ENCODE results near the gene SSR4. TPM values are rescaled to one million over a fixed set of nuclear protein-coding genes. Genes with fewer than 3 reads are reported as not detected.

The SSR4 gene
- total RNA-seq, 2 experiments from 2014 or later = 190 to 191 TPM

GRCh38 chrX:153797415-153798015, 3.0 kb downstream of the SSR4 start:
- H3K4me1 Mint-ChIP-seq = peaks cover 17% of the 10 kb centered on the region
- CTCF ChIA-PET = no interaction called here
- no peaks in the 10 kb centered on the region for H3K27me3 Mint-ChIP-seq
- no peak for ATAC-seq
- DNase-seq = no peak
- no peaks in the 10 kb centered on the region for H3K9me3 Mint-ChIP-seq (ENCODE audit: low read depth)
- H3K4me3 Mint-ChIP-seq = no peak overlapping the region
- H3K27ac Mint-ChIP-seq = no peak overlapping the region
- H3K36me3 Mint-ChIP-seq = peaks cover 10% of the 10 kb centered on the region

- CTCF ChIA-PET = no interaction called here
- Mint-ChIP-seq H3K27ac (no peak overlapping the region), H3K4me3 (no peak overlapping the region), H3K4me1 (peaks cover 11% of the 10 kb centered on the region), H3K9me3 (ENCODE audit: low read depth) (no peaks in the 10 kb centered on the region), H3K36me3 (peaks cover 9% of the 10 kb centered on the region), H3K27me3 (no peaks in the 10 kb centered on the region)
- no peak for ATAC-seq
- DNase-seq = no peak
These were observed 4.9 kb downstream of the SSR4 start for GRCh38 chrX:153799326-153799725.

- Mint-ChIP-seq H3K4me1 (peaks cover 11% of the 10 kb centered on the region), H3K27ac (no peak overlapping the region), H3K27me3 (no peaks in the 10 kb centered on the region), H3K36me3 (peaks cover 9% of the 10 kb centered on the region), H3K9me3 (ENCODE audit: low read depth) (no peaks in the 10 kb centered on the region), H3K4me3 (no peak overlapping the region)
- DNase-seq = no peak
- ATAC-seq = no peak
- CTCF ChIA-PET = no interaction called here
These were observed 5.8 kb downstream of the SSR4 start for GRCh38 chrX:153800177-153800722.

GRCh38 chrX:153800746-153801145, 6.3 kb downstream of the SSR4 start:
- Mint-ChIP-seq H3K36me3 (peaks cover 9% of the 10 kb centered on the region), H3K9me3 (ENCODE audit: low read depth) (no peaks in the 10 kb centered on the region), H3K4me3 (no peak overlapping the region), H3K4me1 (peaks cover 11% of the 10 kb centered on the region), H3K27me3 (no peaks in the 10 kb centered on the region), H3K27ac (no peak overlapping the region)
- CTCF ChIA-PET = no interaction called here
- ATAC-seq = no peak
- no peak for DNase-seq

GRCh38 chrX:153801669-153802068, 7.2 kb downstream of the SSR4 start:
- H3K4me3 Mint-ChIP-seq = no peak overlapping the region
- no peaks in the 10 kb centered on the region for H3K27me3 Mint-ChIP-seq
- H3K27ac Mint-ChIP-seq = no peak overlapping the region
- H3K4me1 Mint-ChIP-seq = peaks cover 1% of the 10 kb centered on the region
- peaks cover 4% of the 10 kb centered on the region for H3K36me3 Mint-ChIP-seq
- H3K9me3 Mint-ChIP-seq (ENCODE audit: low read depth) = no peaks in the 10 kb centered on the region
- DNase-seq (no peak), ATAC-seq (no peak)
- CTCF ChIA-PET = no interaction called here

- no peaks in the 10 kb centered on the region for H3K4me1 Mint-ChIP-seq
- H3K27me3 Mint-ChIP-seq = no peaks in the 10 kb centered on the region
- no peaks in the 10 kb centered on the region for H3K36me3 Mint-ChIP-seq
- ATAC-seq (no peak), DNase-seq (no peak)
- H3K9me3 Mint-ChIP-seq (ENCODE audit: low read depth) = no peaks in the 10 kb centered on the region
- H3K4me3 Mint-ChIP-seq = no peak overlapping the region
- CTCF ChIA-PET = no interaction called here
- H3K27ac Mint-ChIP-seq = no peak overlapping the region
These were observed 8.1 kb downstream of the SSR4 start for GRCh38 chrX:153802513-153803045.

GRCh38 chrX:153803211-153804099, 9.0 kb downstream of the SSR4 start:
- Mint-ChIP-seq H3K4me1 (no peaks in the 10 kb centered on the region), H3K36me3 (no peaks in the 10 kb centered on the region), H3K9me3 (ENCODE audit: low read depth) (no peaks in the 10 kb centered on the region), H3K4me3 (no peak overlapping the region), H3K27ac (no peak overlapping the region), H3K27me3 (no peaks in the 10 kb centered on the region)
- ATAC-seq (no peak), DNase-seq (no peak)
- CTCF ChIA-PET = no interaction called here

GRCh38 chrX:153804100-153804595, 9.7 kb downstream of the SSR4 start:
- ATAC-seq (no peak), DNase-seq (no peak)
- no peaks in the 10 kb centered on the region for H3K36me3 Mint-ChIP-seq
- H3K9me3 Mint-ChIP-seq (ENCODE audit: low read depth) = no peaks in the 10 kb centered on the region
- H3K27me3 Mint-ChIP-seq = no peaks in the 10 kb centered on the region
- no peak overlapping the region for H3K27ac Mint-ChIP-seq
- H3K4me1 Mint-ChIP-seq = no peaks in the 10 kb centered on the region
- no peak overlapping the region for H3K4me3 Mint-ChIP-seq
- CTCF ChIA-PET = no interaction called here

GRCh38 chrX:153804621-153805020, 10.2 kb downstream of the SSR4 start:
- ATAC-seq = no peak
- Mint-ChIP-seq H3K27me3 (no peaks in the 10 kb centered on the region), H3K4me3 (no peak overlapping the region), H3K27ac (no peak overlapping the region), H3K4me1 (no peaks in the 10 kb centered on the region), H3K36me3 (no peaks in the 10 kb centered on the region), H3K9me3 (ENCODE audit: low read depth) (no peaks in the 10 kb centered on the region)
- CTCF ChIA-PET = no interaction called here
- DNase-seq = no peak

GRCh38 chrX:153805436-153805835, 11.0 kb downstream of the SSR4 start:
- CTCF ChIA-PET = no interaction called here
- Mint-ChIP-seq H3K4me3 (no peak overlapping the region), H3K9me3 (ENCODE audit: low read depth) (no peaks in the 10 kb centered on the region), H3K36me3 (no peaks in the 10 kb centered on the region), H3K4me1 (no peaks in the 10 kb centered on the region), H3K27me3 (no peaks in the 10 kb centered on the region), H3K27ac (no peak overlapping the region)
- ATAC-seq = no peak
- no peak for DNase-seq

GRCh38 chrX:153806999-153807575, 12.6 kb downstream of the SSR4 start:
- no peak for DNase-seq
- H3K36me3 Mint-ChIP-seq = no peaks in the 10 kb centered on the region

GRCh38 chrX:153807976-153808375, 13.5 kb downstream of the SSR4 start:
- peaks cover 12% of the 10 kb centered on the region for H3K27me3 Mint-ChIP-seq
- no peaks in the 10 kb centered on the region for H3K9me3 Mint-ChIP-seq (ENCODE audit: low read depth)
- no peak overlapping the region for H3K4me3 Mint-ChIP-seq
- no peak for DNase-seq
- H3K27ac Mint-ChIP-seq = no peak overlapping the region
- no peak for ATAC-seq
- no peaks in the 10 kb centered on the region for H3K36me3 Mint-ChIP-seq
- H3K4me1 Mint-ChIP-seq = no peaks in the 10 kb centered on the region
- CTCF ChIA-PET = no interaction called here

More at GRCh38 chrX:153806999-153807575, 12.6 kb downstream of the SSR4 start:
- Mint-ChIP-seq H3K9me3 (ENCODE audit: low read depth) (no peaks in the 10 kb centered on the region), H3K4me3 (no peak overlapping the region), H3K27ac (no peak overlapping the region), H3K4me1 (no peaks in the 10 kb centered on the region), H3K27me3 (peaks cover 4% of the 10 kb centered on the region)
- ATAC-seq = no peak
- CTCF ChIA-PET = no interaction called here

- Mint-ChIP-seq H3K27me3 (peaks cover 24% of the 10 kb centered on the region), H3K9me3 (ENCODE audit: low read depth) (no peaks in the 10 kb centered on the region), H3K27ac (no peak overlapping the region), H3K4me1 (peaks cover 10% of the 10 kb centered on the region), H3K36me3 (no peaks in the 10 kb centered on the region), H3K4me3 (no peak overlapping the region)
- CTCF ChIA-PET = no interaction called here
- DNase-seq (no peak), ATAC-seq (no peak)
These were observed 17.8 kb downstream of the SSR4 start for GRCh38 chrX:153812220-153812619.
